Sigmoid colon (tissue), 4 donors: Measurements from ENCODE around the gene TRAF7.

ENCODE experiments used
- EP300 ChIP-seq, 4 donors: sonication (generic); formaldehyde crosslinking; IDR thresholded peaks; one replicate each; pipeline ENCODE4 v1.6.1; 2017; ENCODE audit warnings: antibody characterized with exemption in 4 of 4
- POLR2A ChIP-seq, 2 donors: fragments of 450-650 bp; IDR thresholded peaks; one replicate each; pipeline ENCODE4 v1.6.1; 2016; ENCODE audit warnings: antibody characterized with exemption in 2 of 2, mild to moderate bottlenecking in 2 of 2, moderate library complexity in 2 of 2
- POLR2AphosphoS5 ChIP-seq, 4 donors: sonication (generic); formaldehyde crosslinking; IDR thresholded peaks; one replicate each; pipeline ENCODE4 v1.6.1; 2017; ENCODE audit warnings: antibody characterized with exemption in 4 of 4
- TF ChIP-seq, protein P1 (sequence below), 4 experiments: fragments of 450-650 bp in 3 of 4; fragments of 200-600 bp in 1 of 4; IDR thresholded peaks; one replicate each; pipeline ENCODE4 v1.5.1; 2016 to 2019; ENCODE audit warnings: antibody characterized with exemption in 4 of 4, mild to moderate bottlenecking in 3 of 4, moderate library complexity in 2 of 4

- TF ChIP-seq POLR2A (IDR thresholded peaks at IDR 0.05) (no peak), POLR2AphosphoS5 (IDR thresholded peaks at IDR 0.05) (no peak), EP300 (IDR thresholded peaks at IDR 0.05) (no peak)
- TF ChIP-seq, protein P1, sequence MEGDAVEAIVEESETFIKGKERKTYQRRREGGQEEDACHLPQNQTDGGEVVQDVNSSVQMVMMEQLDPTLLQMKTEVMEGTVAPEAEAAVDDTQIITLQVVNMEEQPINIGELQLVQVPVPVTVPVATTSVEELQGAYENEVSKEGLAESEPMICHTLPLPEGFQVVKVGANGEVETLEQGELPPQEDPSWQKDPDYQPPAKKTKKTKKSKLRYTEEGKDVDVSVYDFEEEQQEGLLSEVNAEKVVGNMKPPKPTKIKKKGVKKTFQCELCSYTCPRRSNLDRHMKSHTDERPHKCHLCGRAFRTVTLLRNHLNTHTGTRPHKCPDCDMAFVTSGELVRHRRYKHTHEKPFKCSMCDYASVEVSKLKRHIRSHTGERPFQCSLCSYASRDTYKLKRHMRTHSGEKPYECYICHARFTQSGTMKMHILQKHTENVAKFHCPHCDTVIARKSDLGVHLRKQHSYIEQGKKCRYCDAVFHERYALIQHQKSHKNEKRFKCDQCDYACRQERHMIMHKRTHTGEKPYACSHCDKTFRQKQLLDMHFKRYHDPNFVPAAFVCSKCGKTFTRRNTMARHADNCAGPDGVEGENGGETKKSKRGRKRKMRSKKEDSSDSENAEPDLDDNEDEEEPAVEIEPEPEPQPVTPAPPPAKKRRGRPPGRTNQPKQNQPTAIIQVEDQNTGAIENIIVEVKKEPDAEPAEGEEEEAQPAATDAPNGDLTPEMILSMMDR (IDR thresholded peaks at IDR 0.05), result no peak
These were observed 11.6 kb downstream of the TRAF7 start for GRCh38 chr16:2167068-2167638.
